Esophagus (tissue), 2 donors: Measurements from ENCODE around the gene ZBTB20. TPM values are rescaled to one million over a fixed set of nuclear protein-coding genes. Genes with fewer than 3 reads are reported as not detected.

Experiments
- H3K27ac ChIP-seq, 2 donors: one replicate each; pipeline ENCODE4 v1.5.1; 2013; ENCODE audit warnings: low read depth in 2 of 2, mild to moderate bottlenecking in 2 of 2, inconsistent platforms in 1 of 2, low read length in 1 of 2, moderate library complexity in 1 of 2
- H3K27me3 ChIP-seq, 2 donors: one replicate each; pipeline ENCODE4 v1.6.1; 2013; ENCODE audit warnings: low read length in 2 of 2, control low read depth in 1 of 2, mild to moderate bottlenecking in 1 of 2; ENCODE audit not compliant: insufficient read depth in 2 of 2, control insufficient read depth in 1 of 2
- H3K36me3 ChIP-seq, 2 donors: one replicate each; pipeline ENCODE4 v1.6.1; 2013; ENCODE audit warnings: low read length in 1 of 2; ENCODE audit not compliant: control insufficient read depth in 2 of 2, insufficient read depth in 2 of 2
- H3K4me1 ChIP-seq, 2 donors: one replicate each; pipeline ENCODE4 v1.6.1; 2013; ENCODE audit warnings: low read length in 1 of 2; ENCODE audit not compliant: control insufficient read depth in 2 of 2, insufficient read depth in 2 of 2
- H3K4me3 ChIP-seq, 2 donors: one replicate each; pipeline ENCODE4 v1.5.1; 2013; ENCODE audit warnings: low read length in 2 of 2, mild to moderate bottlenecking in 2 of 2, low read depth in 1 of 2, moderate library complexity in 1 of 2
- H3K9me3 ChIP-seq, 2 donors: one replicate each; pipeline ENCODE4 v1.6.1; 2013; ENCODE audit warnings: mild to moderate bottlenecking in 2 of 2, low read depth in 1 of 2, low read length in 1 of 2, moderate library complexity in 1 of 2; ENCODE audit not compliant: control insufficient read depth in 2 of 2, insufficient read depth in 1 of 2
- WGBS, 2 donors: extraction: QIAGEN DNeasy Blood & Tissue Kit; methylation state at CpG; one replicate each; pipeline ENCODE4 v1.1.7; 2013; 5-methylcytosine and 5-hydroxymethylcytosine counted together
- polyA plus RNA-seq, 2 donors: library from polyadenylated mRNA; stranded (reverse); fragments of 200-250 nt; gene quantifications; one replicate each; pipeline ENCODE4 v1.2.3, GENCODE V29; 2013
- donor health status: healthy with polysubstance abuse.
- donor health status: Bipolar disorder and iron deficiency.

The ZBTB20 gene
- polyA plus RNA-seq, 2 donors = 0.16 to 1.3 TPM

GRCh38 chr3:114351822-114352145, 795.3 kb downstream of the ZBTB20 start:
- Histone ChIP-seq H3K36me3 (peaks cover 0 to 15% of the 10 kb centered on the region in 2 donors), H3K9me3 (peaks cover 2 to 5% of the 10 kb centered on the region in 2 donors), H3K4me3 (no peak overlapping the region), H3K27me3 (no peaks in the 10 kb centered on the region), H3K4me1 (no peaks in the 10 kb centered on the region), H3K27ac (no peak overlapping the region)
- WGBS, 2 donors = 97 to 98% methylated on average over 9 of the region's 9 CpGs

GRCh38 chr3:114351123-114351821, 795.8 kb downstream of the ZBTB20 start:
- Histone ChIP-seq H3K27me3 (no peaks in the 10 kb centered on the region), H3K4me3 (no peak overlapping the region), H3K4me1 (no peaks in the 10 kb centered on the region), H3K27ac (no peak overlapping the region), H3K36me3 (peaks cover 0 to 15% of the 10 kb centered on the region in 2 donors), H3K9me3 (peaks cover 2 to 5% of the 10 kb centered on the region in 2 donors)
- 98% methylated on average over 64 of the region's 64 CpGs for WGBS, 2 donors

DNA sequence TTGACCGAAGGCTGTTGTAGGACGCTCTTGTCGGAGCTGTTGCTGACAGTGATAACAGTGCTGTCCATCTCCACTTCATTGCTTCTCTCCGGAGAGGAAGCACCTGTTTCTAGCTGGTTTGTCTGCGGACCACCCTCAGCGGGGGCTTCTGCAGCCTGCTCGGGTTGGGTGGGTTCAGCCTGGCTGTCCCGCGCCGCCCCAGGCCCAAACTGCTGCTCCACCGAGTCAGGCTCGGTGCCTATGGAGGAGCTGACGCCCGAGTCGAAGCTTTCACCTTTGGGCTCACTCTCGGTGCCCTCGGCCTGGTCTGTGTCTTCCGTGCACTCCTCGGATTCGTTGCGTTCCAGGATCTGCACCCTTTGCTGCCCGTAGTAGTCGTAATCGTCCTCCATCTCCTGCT, 796.4 kb downstream of the ZBTB20 start:
- Histone ChIP-seq H3K4me1 (no peaks in the 10 kb centered on the region), H3K9me3 (peaks cover 2 to 5% of the 10 kb centered on the region in 2 donors), H3K4me3 (no peak overlapping the region), H3K36me3 (peaks cover 0 to 15% of the 10 kb centered on the region in 2 donors), H3K27me3 (no peaks in the 10 kb centered on the region), H3K27ac (no peak overlapping the region)
- WGBS, 2 donors = 96 to 97% methylated on average over 24 of the region's 24 CpGs

DNA sequence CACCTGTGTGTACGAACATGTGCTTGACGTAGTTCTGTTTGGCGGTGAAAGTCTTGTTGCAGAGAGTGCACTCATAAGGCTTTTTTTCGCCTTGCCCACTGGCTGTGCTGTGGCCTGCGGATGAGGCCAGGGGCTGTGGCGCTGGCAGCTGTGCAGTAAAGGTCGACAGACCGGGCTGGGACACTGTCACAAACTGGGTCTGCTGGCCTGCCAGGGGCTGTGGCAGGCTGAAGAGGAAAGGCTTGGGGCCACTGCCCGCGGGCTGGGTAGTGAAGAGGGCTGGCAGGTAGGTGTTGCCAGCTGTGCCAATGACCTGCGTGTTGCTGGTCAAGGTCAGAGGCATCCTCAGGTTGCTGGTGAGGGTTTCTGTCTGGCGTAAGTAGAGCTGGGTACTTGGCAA, 796.8 kb downstream of the ZBTB20 start:
- Histone ChIP-seq H3K9me3 (peaks cover 2 to 5% of the 10 kb centered on the region in 2 donors), H3K4me1 (no peaks in the 10 kb centered on the region), H3K36me3 (peaks cover 0 to 15% of the 10 kb centered on the region in 2 donors), H3K27me3 (no peaks in the 10 kb centered on the region), H3K27ac (no peak overlapping the region), H3K4me3 (no peak overlapping the region)
- WGBS, 2 donors = 98% methylated on average over 12 of the region's 12 CpGs

- Histone ChIP-seq H3K4me3 (no peak overlapping the region), H3K27ac (no peak overlapping the region), H3K9me3 (no peaks in the 10 kb centered on the region), H3K36me3 (no peaks in the 10 kb centered on the region), H3K27me3 (no peaks in the 10 kb centered on the region), H3K4me1 (no peaks in the 10 kb centered on the region)
- 74 to 91% methylated on average over 1 of the region's 1 CpG for WGBS, 2 donors
Observed at GRCh38 chr3:114344492-114344891, 802.6 kb downstream of the ZBTB20 start.

DNA sequence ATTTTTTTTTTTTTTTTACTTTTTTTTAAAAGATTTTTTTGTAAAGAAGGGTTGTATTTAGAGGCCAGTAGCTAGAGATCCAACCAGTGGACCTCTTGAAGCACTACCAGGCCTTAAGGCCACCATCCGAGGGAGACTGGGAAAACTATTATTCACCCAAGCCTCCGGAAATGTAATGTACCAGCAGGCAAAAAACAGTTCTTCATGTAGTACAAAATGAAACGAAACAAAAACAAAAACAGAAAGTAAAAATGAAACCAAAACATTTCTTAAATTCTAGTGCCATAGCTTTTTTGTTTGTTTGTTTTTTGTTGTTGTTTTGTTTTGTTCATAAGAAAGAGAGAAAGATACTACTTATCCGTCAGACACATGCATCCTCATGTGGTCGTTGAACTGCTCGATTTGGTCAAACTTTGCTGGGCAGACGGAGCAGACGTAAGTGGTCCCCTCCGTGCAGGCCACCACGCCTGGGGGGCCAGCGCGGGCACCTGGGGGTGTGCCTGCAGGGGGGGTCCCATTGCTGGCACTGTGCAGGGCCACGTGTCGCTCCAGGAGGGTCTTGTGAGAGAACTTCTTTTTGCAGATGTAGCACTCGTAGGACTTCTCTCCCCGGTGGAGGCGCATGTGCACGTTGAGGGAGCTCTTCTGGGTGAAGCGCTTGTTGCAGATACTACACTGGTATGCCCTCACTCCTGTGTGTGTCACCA, 808.3 kb downstream of the ZBTB20 start:
- no peak overlapping the region for H3K4me3 ChIP-seq
- no peaks in the 10 kb centered on the region for H3K4me1 ChIP-seq
- H3K27ac ChIP-seq = no peak overlapping the region
- peaks cover 2 to 8% of the 10 kb centered on the region in 2 donors for H3K36me3 ChIP-seq
- 93 to 95% methylated on average over 19 of the region's 19 CpGs for WGBS, 2 donors
- no peaks in the 10 kb centered on the region for H3K9me3 ChIP-seq
- H3K27me3 ChIP-seq = no peaks in the 10 kb centered on the region

DNA sequence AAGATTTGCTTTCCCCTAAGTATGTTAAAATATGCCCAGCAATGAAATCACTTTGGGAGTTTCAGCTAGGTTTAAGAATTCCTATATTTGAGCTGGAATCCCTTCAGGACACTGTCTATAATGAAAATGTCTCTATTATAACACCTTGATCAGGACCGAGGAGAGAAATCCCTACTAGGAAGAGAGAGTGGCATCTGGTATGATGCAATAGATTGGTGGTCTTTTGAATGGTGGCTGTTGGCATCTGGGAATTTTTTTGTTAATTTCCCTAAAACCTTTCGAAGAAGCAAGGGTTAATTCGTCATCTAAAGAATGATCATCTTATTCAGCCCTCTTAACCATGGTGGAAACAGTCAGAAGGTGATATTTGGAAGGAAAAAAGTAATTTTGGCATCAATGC, 810.2 kb downstream of the ZBTB20 start:
- 88 to 92% methylated on average over 3 of the region's 3 CpGs for WGBS, 2 donors
- H3K27ac ChIP-seq = no peak overlapping the region
- no peaks in the 10 kb centered on the region for H3K4me1 ChIP-seq

GRCh38 chr3:114336122-114336697, 810.9 kb downstream of the ZBTB20 start:
- no peak overlapping the region for H3K4me3 ChIP-seq
- WGBS, 2 donors = 93 to 100% methylated on average over 1 of the region's 1 CpG
- H3K27me3 ChIP-seq = no peaks in the 10 kb centered on the region
- no peaks in the 10 kb centered on the region for H3K4me1 ChIP-seq
- no peaks in the 10 kb centered on the region for H3K9me3 ChIP-seq
- no peak overlapping the region for H3K27ac ChIP-seq
- peaks cover 2 to 8% of the 10 kb centered on the region in 2 donors for H3K36me3 ChIP-seq

More for the DNA sequence above, 810.2 kb downstream of the ZBTB20 start:
- H3K27me3 ChIP-seq = no peaks in the 10 kb centered on the region
- H3K36me3 ChIP-seq = peaks cover 2 to 8% of the 10 kb centered on the region in 2 donors
- no peaks in the 10 kb centered on the region for H3K9me3 ChIP-seq
- H3K4me3 ChIP-seq = no peak overlapping the region

DNA sequence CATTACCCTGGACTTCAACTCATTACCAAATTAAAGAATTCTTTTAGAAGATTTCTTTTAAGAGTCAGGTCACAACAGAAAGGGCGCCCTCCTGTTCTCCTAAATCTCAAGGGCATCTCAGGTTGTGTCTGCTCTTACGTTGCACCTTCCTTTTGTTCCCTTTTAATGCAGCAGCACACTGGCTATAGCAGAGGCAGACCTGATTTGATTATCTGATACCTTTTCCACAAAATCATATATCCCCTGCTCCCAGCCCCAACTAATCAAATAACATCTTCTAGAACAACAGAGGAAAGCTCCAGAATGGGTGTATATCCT, 813.2 kb downstream of the ZBTB20 start:
- H3K36me3 ChIP-seq = peaks cover under 1 to 4% of the 10 kb centered on the region in 2 donors
- no peaks in the 10 kb centered on the region for H3K4me1 ChIP-seq
- no peak overlapping the region for H3K4me3 ChIP-seq
- H3K27ac ChIP-seq = no peak overlapping the region
- no peaks in the 10 kb centered on the region for H3K9me3 ChIP-seq
- 95% methylated on average over 2 of the region's 2 CpGs for WGBS, 2 donors
- H3K27me3 ChIP-seq = no peaks in the 10 kb centered on the region
